ENCODE measurements around the gene ZBTB47.

Gene ZBTB47

GRCh38 chr3:42673082-42673481 lies 19.6 kb downstream of the ZBTB47 start:
- no peak for DNase-seq (ENCODE audit: low spot score)
- no peak for TF ChIP-seq CTCF (IDR thresholded peaks at IDR 0.05; ENCODE audit: extremely low read depth, insufficient read depth, missing control alignments)
- in situ Hi-C loops (cut with MboI; ENCODE audit: low pct_unique_long_range_greater_than_20kb, low sequenced_read_pairs, unreplicated experiment): no loop called here

- no peak for DNase-seq (ENCODE audit: low spot score)
- TF ChIP-seq CTCF (IDR thresholded peaks at IDR 0.05; ENCODE audit: extremely low read depth, insufficient read depth, missing control alignments): no peak
- in situ Hi-C loops (cut with MboI; ENCODE audit: low pct_unique_long_range_greater_than_20kb, low sequenced_read_pairs, unreplicated experiment): no loop called here
Measured at GRCh38 chr3:42674146-42674545, 20.6 kb downstream of the ZBTB47 start.

- in situ Hi-C loops (cut with MboI; ENCODE audit: low pct_unique_long_range_greater_than_20kb, low sequenced_read_pairs, unreplicated experiment): no loop called here
- DNase-seq (ENCODE audit: low spot score): no peak
- TF ChIP-seq CTCF (IDR thresholded peaks at IDR 0.05; ENCODE audit: extremely low read depth, insufficient read depth, missing control alignments): no peak
Measured at GRCh38 chr3:42675909-42676308, 22.4 kb downstream of the ZBTB47 start.

GRCh38 chr3:42678447-42678846 lies 24.9 kb downstream of the ZBTB47 start:
- no peak for DNase-seq (ENCODE audit: low spot score)
- in situ Hi-C loops (cut with MboI; ENCODE audit: low pct_unique_long_range_greater_than_20kb, low sequenced_read_pairs, unreplicated experiment): no loop called here
- TF ChIP-seq CTCF (IDR thresholded peaks at IDR 0.05; ENCODE audit: extremely low read depth, insufficient read depth, missing control alignments): no peak

- DNase-seq (ENCODE audit: low spot score): no peak
- in situ Hi-C loops (cut with MboI; ENCODE audit: low pct_unique_long_range_greater_than_20kb, low sequenced_read_pairs, unreplicated experiment): no loop called here
- no peak for TF ChIP-seq CTCF (IDR thresholded peaks at IDR 0.05; ENCODE audit: extremely low read depth, insufficient read depth, missing control alignments)
Measured at GRCh38 chr3:42680271-42680670, 26.8 kb downstream of the ZBTB47 start.

- no peak for TF ChIP-seq CTCF (IDR thresholded peaks at IDR 0.05; ENCODE audit: extremely low read depth, insufficient read depth, missing control alignments)
- in situ Hi-C loops (cut with MboI; ENCODE audit: low pct_unique_long_range_greater_than_20kb, low sequenced_read_pairs, unreplicated experiment): no loop called here
- no peak for DNase-seq (ENCODE audit: low spot score)
Measured at GRCh38 chr3:42680806-42681205, 27.3 kb downstream of the ZBTB47 start.

Measured in GM13977 (cell line).